UCSD-AML1 (cell line): ENCODE results near the gene ANKRD6.

Source experiments
- DNase-seq: peaks from one replicate; lab custom pipeline; 2025; ENCODE audit not compliant: unreplicated experiment; lab: John Stamatoyannopoulos, UW

Gene ANKRD6

GRCh38 chr6:89412071-89413005, 20.6 kb upstream of the ANKRD6 start, which contains the start of gene RRAGD:
RRAGD (minus strand) TSS chr6:89412273; CDS start chr6:89411993, 280 bp downstream.
- DNase-seq = peak; percentile 14

- DNase-seq = no peak
Measured at GRCh38 chr6:89413006-89413400, 19.9 kb upstream of the ANKRD6 start.

GRCh38 chr6:89414215-89414614, 18.7 kb upstream of the ANKRD6 start:
- no peak for DNase-seq

GRCh38 chr6:89415185-89415584, 17.8 kb upstream of the ANKRD6 start:
- no peak for DNase-seq

GRCh38 chr6:89416796-89417195, 16.2 kb upstream of the ANKRD6 start:
- DNase-seq = no peak

- no peak for DNase-seq
Measured at GRCh38 chr6:89430201-89430962, 2.6 kb upstream of the ANKRD6 start.

GRCh38 chr6:89433252-89434149, 549 bp downstream of the ANKRD6 start:
- DNase-seq = peak; percentile 14

- no peak for DNase-seq
Measured at GRCh38 chr6:89434150-89434499, 1.2 kb downstream of the ANKRD6 start.

- DNase-seq = no peak
Measured at GRCh38 chr6:89434954-89435353, 2.0 kb downstream of the ANKRD6 start.

GRCh38 chr6:89436226-89436625, 3.3 kb downstream of the ANKRD6 start:
- DNase-seq = no peak

GRCh38 chr6:89438248-89438647, 5.3 kb downstream of the ANKRD6 start:
- no peak for DNase-seq

GRCh38 chr6:89439014-89439413, 6.1 kb downstream of the ANKRD6 start:
- DNase-seq = no peak

- no peak for DNase-seq
Measured at GRCh38 chr6:89440200-89440599, 7.2 kb downstream of the ANKRD6 start.

- DNase-seq = no peak
Measured at GRCh38 chr6:89443658-89444057, 10.7 kb downstream of the ANKRD6 start.

GRCh38 chr6:89449193-89449592, 16.2 kb downstream of the ANKRD6 start:
- DNase-seq = no peak

GRCh38 chr6:89452281-89452680, 19.3 kb downstream of the ANKRD6 start:
- DNase-seq = no peak

- no peak for DNase-seq
Measured at GRCh38 chr6:89454300-89454699, 21.3 kb downstream of the ANKRD6 start.

GRCh38 chr6:89458704-89459103, 25.8 kb downstream of the ANKRD6 start:
- DNase-seq = no peak

- DNase-seq = no peak
Measured at GRCh38 chr6:89459501-89459900, 26.5 kb downstream of the ANKRD6 start.

- DNase-seq = no peak
Measured at GRCh38 chr6:89460713-89461112, 27.8 kb downstream of the ANKRD6 start.

- DNase-seq = no peak
Measured at GRCh38 chr6:89462503-89462902, 29.6 kb downstream of the ANKRD6 start.
